SK-N-SH (cell line): Measurements from ENCODE around the gene ZNF236. TPM values are rescaled to one million over a fixed set of nuclear protein-coding genes. Genes with fewer than 3 reads are reported as not detected.

ENCODE experiments used
- CTCF ChIA-PET: fragments of 300-600, 350-600 bp; formaldehyde crosslinking; extraction: SDS; loops from one replicate; lab custom pipeline; 2021; lab: Yijun Ruan, JAX
- POLR2A ChIA-PET: fragments of 350-600 bp; sonication (Branson Sonifier 250); formaldehyde crosslinking; extraction: SDS; loops from one replicate; lab custom pipeline; 2020; ENCODE audit warnings: antibody characterized with exemption, inconsistent platforms; lab: Yijun Ruan, JAX
- DNase-seq: peaks from one replicate; pipeline ENCODE4 v3.0.0; 2012
- H2AFZ ChIP-seq: fragments of 200-600 bp; sonication (generic); 2 replicates; pipeline ENCODE4 v1.8.1; 2016; ENCODE audit warnings: antibody characterized with exemption, mild to moderate bottlenecking, low read depth
- H3F3A ChIP-seq: fragments of 200-600 bp; sonication (generic); replicated peaks from 2 replicates; pipeline ENCODE3; 2016; ENCODE audit warnings: antibody characterized with exemption, mild to moderate bottlenecking; ENCODE audit not compliant: insufficient read depth
- H3K27ac ChIP-seq, 2 experiments: fragments of 200-500 bp in 1 of 2; fragments of 200-600 bp in 1 of 2; sonication (Bioruptor generic) in 1 of 2; sonication (generic), shearing (Covaris generic) in 1 of 2; 2 replicates each; pipeline versions ENCODE4 v1.5.1 to v1.6.1; 2014 to 2016; ENCODE audit warnings: low read depth in 2 of 2, inconsistent platforms in 1 of 2, low read length in 1 of 2, mild to moderate bottlenecking in 1 of 2, mixed read lengths in 1 of 2
- H3K27me3 ChIP-seq: fragments of 200-600 bp; sonication (generic), shearing (Covaris generic); 2 replicates; pipeline ENCODE4 v1.6.1; 2016; ENCODE audit warnings: mixed run types; ENCODE audit not compliant: insufficient read depth
- H3K36me3 ChIP-seq, 2 experiments: fragments of 200-500 bp in 1 of 2; fragments of 200-600 bp in 1 of 2; sonication (Bioruptor generic) in 1 of 2; sonication (generic) in 1 of 2; replicated peaks in 1 of 2; 2 replicates each; pipeline versions ENCODE3 to v1.5.1; 2014 to 2016; ENCODE audit warnings: low read length in 1 of 2, mild to moderate bottlenecking in 1 of 2; ENCODE audit not compliant: insufficient read depth in 2 of 2, control insufficient read depth in 1 of 2
- H3K4me1 ChIP-seq, 2 experiments: fragments of 200-500 bp in 1 of 2; fragments of 200-600 bp in 1 of 2; sonication (Bioruptor generic) in 1 of 2; sonication (generic), shearing (Covaris generic) in 1 of 2; 2 replicates each; pipeline versions ENCODE4 v1.5.1 to v1.6.1; 2014 to 2016; ENCODE audit warnings: low read depth in 1 of 2, low read length in 1 of 2, mixed run types in 1 of 2; ENCODE audit not compliant: insufficient read depth in 2 of 2, control insufficient read depth in 1 of 2
- H3K4me2 ChIP-seq: fragments of 200-600 bp; sonication (generic), shearing (Covaris generic); 2 replicates; pipeline ENCODE4 v1.6.1; 2017; ENCODE audit warnings: mixed run types
- H3K4me3 ChIP-seq, 2 experiments: fragments of 200-500 bp in 1 of 2; fragments of 200-600 bp in 1 of 2; sonication (Bioruptor generic) in 1 of 2; sonication (generic), shearing (Covaris generic) in 1 of 2; 2 replicates each; pipeline versions ENCODE4 v1.5.1 to v1.8.1; 2014 to 2016; ENCODE audit warnings: low read depth in 2 of 2, inconsistent platforms in 1 of 2, low read length in 1 of 2, mild to moderate bottlenecking in 1 of 2, mixed read lengths in 1 of 2, moderate library complexity in 1 of 2
- H3K79me2 ChIP-seq: fragments of 200-600 bp; sonication (generic); 2 replicates; pipeline ENCODE4 v1.8.1; 2017; ENCODE audit warnings: mild to moderate bottlenecking; ENCODE audit not compliant: insufficient read depth
- H3K9ac ChIP-seq: fragments of 200-600 bp; sonication (generic); 2 replicates; pipeline ENCODE4 v1.6.1; 2017; ENCODE audit warnings: mixed run types
- H3K9me2 ChIP-seq: fragments of 200-600 bp; sonication (generic); 2 replicates; pipeline ENCODE4 v1.6.1; 2017; ENCODE audit warnings: mixed run types
- H3K9me3 ChIP-seq: fragments of 200-600 bp; sonication (generic); 2 replicates; pipeline ENCODE4 v1.6.1; 2017; ENCODE audit warnings: mixed run types, mild to moderate bottlenecking, moderate library complexity
- H4K20me1 ChIP-seq: fragments of 200-600 bp; sonication (generic); 2 replicates; pipeline ENCODE4 v1.6.1; 2017; ENCODE audit warnings: mild to moderate bottlenecking, mixed run types; ENCODE audit not compliant: insufficient read depth
- CHD2 ChIP-seq: fragments of 150-350 bp; IDR thresholded peaks from 2 replicates; pipeline ENCODE4 v1.6.1; 2018; ENCODE audit warnings: low read length; ENCODE audit not compliant: partially characterized antibody
- ELF1 ChIP-seq: IDR thresholded peaks from 2 replicates; pipeline ENCODE4 v1.4.0; 2012
- FOXJ3 ChIP-seq: sonication (generic); formaldehyde crosslinking; IDR thresholded peaks from 2 replicates; pipeline ENCODE4 v1.5.1; 2020; ENCODE audit warnings: mild to moderate bottlenecking, missing genetic modification reagents
- FOXM1 ChIP-seq: IDR thresholded peaks from 2 replicates; pipeline ENCODE4 v1.4.0; 2012; ENCODE audit warnings: low read depth, mild to moderate bottlenecking
- GABPA ChIP-seq: IDR thresholded peaks from 2 replicates; pipeline ENCODE4 v1.4.0; 2012; ENCODE audit warnings: low read depth, mild to moderate bottlenecking
- GATA2 ChIP-seq: sonication (generic); formaldehyde crosslinking; IDR thresholded peaks from 2 replicates; pipeline ENCODE4 v1.5.0; 2020; ENCODE audit warnings: mild to moderate bottlenecking, missing genetic modification reagents
- JUND ChIP-seq: IDR thresholded peaks from 2 replicates; pipeline ENCODE4 v1.4.0; 2012
- MEF2A ChIP-seq: IDR thresholded peaks from 2 replicates; pipeline ENCODE4 v1.4.0; 2012; ENCODE audit warnings: low read depth, borderline replicate concordance
- MXI1 ChIP-seq: IDR thresholded peaks from 2 replicates; pipeline ENCODE4 v1.6.1; 2012; ENCODE audit warnings: mild to moderate bottlenecking, low read depth, low read length, improper control_type of control experiment
- NFIC ChIP-seq: IDR thresholded peaks from 2 replicates; pipeline ENCODE4 v1.4.0; 2012; ENCODE audit warnings: borderline replicate concordance
- POLR2AphosphoS5 ChIP-seq: IDR thresholded peaks from 2 replicates; pipeline ENCODE4 v1.6.1; 2012; ENCODE audit warnings: low read depth, low read length
- RAD21 ChIP-seq: IDR thresholded peaks from 2 replicates; pipeline ENCODE4 v1.6.1; 2012; ENCODE audit warnings: mild to moderate bottlenecking, low read length
- RCOR1 ChIP-seq: fragments of 150-350 bp; IDR thresholded peaks from 2 replicates; pipeline ENCODE4 v1.6.1; 2017; ENCODE audit warnings: antibody characterized with exemption, low read length
- RFX5 ChIP-seq: IDR thresholded peaks from 2 replicates; pipeline ENCODE4 v1.6.1; 2012; ENCODE audit warnings: mild to moderate bottlenecking, improper control_type of control experiment, low read length
- RXRA ChIP-seq: IDR thresholded peaks from 2 replicates; pipeline ENCODE4 v1.4.0; 2012; ENCODE audit warnings: low read depth, mild to moderate bottlenecking, borderline replicate concordance
- TAF1 ChIP-seq: IDR thresholded peaks from 2 replicates; pipeline ENCODE4 v1.6.1; 2012; ENCODE audit warnings: low read depth, mild to moderate bottlenecking, low read length, moderate library complexity, borderline replicate concordance
- TCF12 ChIP-seq: IDR thresholded peaks from 2 replicates; pipeline ENCODE4 v1.4.0; 2012
- TEAD4 ChIP-seq: IDR thresholded peaks from 2 replicates; pipeline ENCODE4 v1.4.0; 2012; ENCODE audit warnings: mild to moderate bottlenecking, borderline replicate concordance; ENCODE audit not compliant: insufficient read depth
- WGBS: methylation state at CpG from one replicate; pipeline ENCODE4 v1.1.6; 2017; ENCODE audit warnings: low lambda C conversion rate; 5-methylcytosine and 5-hydroxymethylcytosine counted together
- polyA plus RNA-seq, 3 experiments: library from polyadenylated mRNA; depleted of rRNA; stranded (reverse); fragments of >200 nt; gene quantifications; 2 replicates each; pipeline ENCODE4 v1.2.3, GENCODE V29; 2012
- TF ChIP-seq, protein P1 (sequence below): IDR thresholded peaks from 2 replicates; pipeline ENCODE4 v1.4.0; 2012; ENCODE audit warnings: low read depth, borderline replicate concordance
- TF ChIP-seq, protein P2 (sequence below): fragments of 150-350 bp; IDR thresholded peaks from 2 replicates; pipeline ENCODE4 v1.6.1; 2017; ENCODE audit warnings: antibody characterized with exemption, low read length, low read depth, borderline replicate concordance
- TF ChIP-seq, protein P3 (sequence below): fragments of 200-600 bp; sonication (generic); IDR thresholded peaks from 2 replicates; pipeline ENCODE4 v1.6.1; 2017; ENCODE audit warnings: antibody characterized with exemption, mild to moderate bottlenecking, moderate library complexity

ZNF236 gene
- polyA plus RNA-seq, 1 of the 3 experiments (the other 2 are of a cell fraction): 4.2 TPM

DNA sequence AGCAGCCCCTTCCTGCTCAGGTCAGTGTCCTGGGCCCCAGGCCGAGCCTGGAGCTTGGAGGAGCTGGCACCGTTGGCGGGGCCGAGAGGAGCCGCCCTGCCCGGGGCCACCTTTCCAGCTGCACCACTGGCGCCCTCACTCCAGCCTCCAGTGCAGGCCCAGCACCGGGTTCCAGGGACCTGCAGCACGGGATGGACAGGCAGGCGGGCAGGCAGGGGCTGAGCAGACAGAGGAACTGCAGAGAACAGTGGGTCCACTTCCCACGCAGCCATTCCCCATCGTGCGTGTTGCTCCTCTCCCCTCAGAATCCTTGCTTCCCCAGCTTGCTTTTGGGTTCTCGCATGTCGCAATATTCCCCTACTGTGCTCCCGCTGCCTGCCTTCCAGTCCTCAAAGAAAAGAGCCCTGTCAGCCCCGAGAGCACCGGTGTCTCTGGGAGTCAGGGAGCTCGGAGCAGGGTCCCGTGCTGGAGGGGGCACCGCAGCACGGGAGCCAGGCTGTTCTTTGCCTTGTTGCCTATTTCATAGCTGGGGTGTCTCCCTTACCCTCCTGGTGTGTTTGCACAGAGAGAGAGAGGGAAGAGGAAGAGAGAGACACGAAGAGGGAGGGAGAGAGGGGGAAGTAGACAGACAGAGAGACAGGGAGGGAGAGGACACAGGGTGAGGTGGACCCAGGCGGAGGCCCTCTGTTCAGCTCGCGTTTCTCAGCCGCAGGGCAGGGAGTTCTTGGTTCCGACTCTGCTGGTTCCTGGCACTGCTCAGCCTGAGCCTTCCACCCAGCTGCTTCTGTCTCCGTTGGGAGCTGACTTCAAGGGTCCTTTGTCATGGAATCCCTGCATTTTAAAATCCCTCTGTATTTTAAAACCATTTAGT, 184.2 kb downstream of the ZNF236 start:
- Histone ChIP-seq H3K4me3 (no peak overlapping the region), H3K4me1 (no peaks in the 10 kb centered on the region), H4K20me1 (no peaks in the 10 kb centered on the region), H2AFZ (no peak overlapping the region), H3K27me3 (peaks cover 4% of the 10 kb centered on the region; the same call in 1 of the 2 replicates), H3K27ac (no peak overlapping the region), H3K9me2 (no peaks in the 10 kb centered on the region), H3K4me2 (no peak overlapping the region), H3K36me3 (no peaks in the 10 kb centered on the region), H3K9ac (no peak overlapping the region), H3K79me2 (no peaks in the 10 kb centered on the region), H3F3A (no peaks in the 10 kb centered on the region), H3K9me3 (no peaks in the 10 kb centered on the region)
- ChIA-PET POLR2A (no interaction called here), CTCF (interaction anchor here (0.7 to 3.2 kb wide), 4 partner anchors 8 to 23 kb away, joined by 3 to 10 read pairs (median 4); no protein-coding TSS in a partner anchor)
- no peak for DNase-seq
- TF ChIP-seq JUND: no peak
- TF ChIP-seq TAF1: no peak
- TF ChIP-seq, protein P1, sequence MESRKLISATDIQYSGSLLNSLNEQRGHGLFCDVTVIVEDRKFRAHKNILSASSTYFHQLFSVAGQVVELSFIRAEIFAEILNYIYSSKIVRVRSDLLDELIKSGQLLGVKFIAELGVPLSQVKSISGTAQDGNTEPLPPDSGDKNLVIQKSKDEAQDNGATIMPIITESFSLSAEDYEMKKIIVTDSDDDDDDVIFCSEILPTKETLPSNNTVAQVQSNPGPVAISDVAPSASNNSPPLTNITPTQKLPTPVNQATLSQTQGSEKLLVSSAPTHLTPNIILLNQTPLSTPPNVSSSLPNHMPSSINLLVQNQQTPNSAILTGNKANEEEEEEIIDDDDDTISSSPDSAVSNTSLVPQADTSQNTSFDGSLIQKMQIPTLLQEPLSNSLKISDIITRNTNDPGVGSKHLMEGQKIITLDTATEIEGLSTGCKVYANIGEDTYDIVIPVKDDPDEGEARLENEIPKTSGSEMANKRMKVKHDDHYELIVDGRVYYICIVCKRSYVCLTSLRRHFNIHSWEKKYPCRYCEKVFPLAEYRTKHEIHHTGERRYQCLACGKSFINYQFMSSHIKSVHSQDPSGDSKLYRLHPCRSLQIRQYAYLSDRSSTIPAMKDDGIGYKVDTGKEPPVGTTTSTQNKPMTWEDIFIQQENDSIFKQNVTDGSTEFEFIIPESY: no peak
- no peak for TF ChIP-seq NFIC
- TF ChIP-seq, protein P2, sequence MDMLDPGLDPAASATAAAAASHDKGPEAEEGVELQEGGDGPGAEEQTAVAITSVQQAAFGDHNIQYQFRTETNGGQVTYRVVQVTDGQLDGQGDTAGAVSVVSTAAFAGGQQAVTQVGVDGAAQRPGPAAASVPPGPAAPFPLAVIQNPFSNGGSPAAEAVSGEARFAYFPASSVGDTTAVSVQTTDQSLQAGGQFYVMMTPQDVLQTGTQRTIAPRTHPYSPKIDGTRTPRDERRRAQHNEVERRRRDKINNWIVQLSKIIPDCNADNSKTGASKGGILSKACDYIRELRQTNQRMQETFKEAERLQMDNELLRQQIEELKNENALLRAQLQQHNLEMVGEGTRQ: no peak
- no peak for TF ChIP-seq GABPA
- WGBS: 76% methylated on average over 17 of the region's 29 CpGs

DNA sequence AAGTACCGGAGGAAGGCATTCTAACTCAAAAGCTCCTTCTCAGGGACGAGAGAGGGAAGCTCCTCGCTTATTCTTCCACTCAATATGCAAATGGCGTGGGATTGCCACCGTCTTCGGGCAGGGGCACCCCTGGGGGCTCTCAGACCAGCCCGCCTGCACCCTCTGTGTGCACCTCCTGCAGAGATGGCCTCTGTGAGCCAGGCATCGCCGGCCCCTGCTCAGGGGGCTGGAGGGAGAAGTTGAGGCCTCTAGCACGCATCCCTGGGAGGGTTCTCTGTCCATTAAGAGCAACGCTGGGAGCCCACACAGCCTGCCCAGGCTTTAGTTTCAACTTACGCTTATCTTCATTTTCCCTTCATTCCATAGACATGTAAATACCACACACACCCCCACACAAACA, 184.9 kb downstream of the ZNF236 start:
- H3K4me3 ChIP-seq: no peak overlapping the region
- no peaks in the 10 kb centered on the region for H3K36me3 ChIP-seq
- peaks cover 4% of the 10 kb centered on the region; the same call in 1 of the 2 replicates for H3K27me3 ChIP-seq
- H2AFZ ChIP-seq: no peak overlapping the region
- CTCF ChIA-PET: interaction anchor here (0.5 to 3.2 kb wide), 4 partner anchors 10 to 190 kb away, joined by 3 to 10 read pairs (median 4); no protein-coding TSS in a partner anchor
- 72% methylated on average over 9 of the region's 12 CpGs for WGBS
- H3K4me2 ChIP-seq: no peak overlapping the region
- no peaks in the 10 kb centered on the region for H3K9me2 ChIP-seq
- no peaks in the 10 kb centered on the region for H3F3A ChIP-seq
- POLR2A ChIA-PET: no interaction called here
- no peak for DNase-seq
- H3K9me3 ChIP-seq: no peaks in the 10 kb centered on the region
- H3K27ac ChIP-seq: no peak overlapping the region
- H4K20me1 ChIP-seq: no peaks in the 10 kb centered on the region
- H3K4me1 ChIP-seq: no peaks in the 10 kb centered on the region
- H3K79me2 ChIP-seq: no peaks in the 10 kb centered on the region
- no peak overlapping the region for H3K9ac ChIP-seq
- TF ChIP-seq ELF1 (no peak), RFX5 (no peak), NFIC (no peak), RCOR1 (no peak), MXI1 (no peak), FOXM1 (no peak), CHD2 (no peak), TEAD4 (no peak), TCF12 (no peak), RXRA (no peak), POLR2AphosphoS5 (no peak), MEF2A (no peak), RAD21 (no peak), FOXJ3 (CRISPR knock-in tag) (no peak), GATA2 (CRISPR knock-in tag) (no peak)
- TF ChIP-seq, protein P1: no peak
- TF ChIP-seq, protein P3, sequence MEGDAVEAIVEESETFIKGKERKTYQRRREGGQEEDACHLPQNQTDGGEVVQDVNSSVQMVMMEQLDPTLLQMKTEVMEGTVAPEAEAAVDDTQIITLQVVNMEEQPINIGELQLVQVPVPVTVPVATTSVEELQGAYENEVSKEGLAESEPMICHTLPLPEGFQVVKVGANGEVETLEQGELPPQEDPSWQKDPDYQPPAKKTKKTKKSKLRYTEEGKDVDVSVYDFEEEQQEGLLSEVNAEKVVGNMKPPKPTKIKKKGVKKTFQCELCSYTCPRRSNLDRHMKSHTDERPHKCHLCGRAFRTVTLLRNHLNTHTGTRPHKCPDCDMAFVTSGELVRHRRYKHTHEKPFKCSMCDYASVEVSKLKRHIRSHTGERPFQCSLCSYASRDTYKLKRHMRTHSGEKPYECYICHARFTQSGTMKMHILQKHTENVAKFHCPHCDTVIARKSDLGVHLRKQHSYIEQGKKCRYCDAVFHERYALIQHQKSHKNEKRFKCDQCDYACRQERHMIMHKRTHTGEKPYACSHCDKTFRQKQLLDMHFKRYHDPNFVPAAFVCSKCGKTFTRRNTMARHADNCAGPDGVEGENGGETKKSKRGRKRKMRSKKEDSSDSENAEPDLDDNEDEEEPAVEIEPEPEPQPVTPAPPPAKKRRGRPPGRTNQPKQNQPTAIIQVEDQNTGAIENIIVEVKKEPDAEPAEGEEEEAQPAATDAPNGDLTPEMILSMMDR: no peak
